A673 (cell line): ENCODE results near the gene SH3RF2. TPM values are rescaled to one million over a fixed set of nuclear protein-coding genes. Genes with fewer than 3 reads are reported as not detected.

Source experiments
- BruUV-seq: library from RNA; stranded (reverse); fragments of 400-500 nt; replicated peaks from 2 replicates; lab custom pipeline; 2021; lab: Mats Ljungman, UMichigan
- CTCF ChIA-PET: fragments of 300-600 bp; sonication (Branson Sonifier 250); formaldehyde crosslinking; loops from one replicate; lab custom pipeline; 2022; ENCODE audit warnings: antibody characterized with exemption; lab: Charles Lee
- POLR2A ChIA-PET: fragments of 300-600 bp; sonication (Branson Sonifier 250); formaldehyde crosslinking; loops from one replicate; lab custom pipeline; 2022; ENCODE audit warnings: antibody characterized with exemption; ENCODE audit not compliant: low non-redundant PET; lab: Charles Lee
- DNase-seq: peaks from one replicate; pipeline ENCODE4 v3.0.0-alpha.2; 2015; ENCODE audit warnings: low spot score
- H3K27ac ChIP-seq: fragments of 200-600 bp; sonication (generic); 2 replicates; pipeline ENCODE4 v1.5.1; 2016; ENCODE audit warnings: mixed run types, low read depth, mild to moderate bottlenecking, mixed read lengths, antibody characterized with exemption, low read length; ENCODE audit not compliant: poor library complexity, severe bottlenecking
- H3K27me3 ChIP-seq: fragments of 200-600 bp; sonication (generic); replicated peaks from 2 replicates; pipeline ENCODE4 v1.6.1; 2017; ENCODE audit warnings: mixed run types, low read depth, mild to moderate bottlenecking, mixed read lengths, antibody characterized with exemption, low read length; ENCODE audit not compliant: insufficient read depth, poor library complexity
- H3K36me3 ChIP-seq: fragments of 200-600 bp; sonication (generic); 2 replicates; pipeline ENCODE4 v1.6.1; 2016; ENCODE audit warnings: mixed run types, mild to moderate bottlenecking, mixed read lengths, antibody characterized with exemption, low read length; ENCODE audit not compliant: insufficient read depth, poor library complexity, severe bottlenecking
- H3K4me1 ChIP-seq: fragments of 200-600 bp; sonication (generic); 2 replicates; pipeline ENCODE4 v1.6.1; 2017; ENCODE audit warnings: mixed run types, mild to moderate bottlenecking, mixed read lengths, antibody characterized with exemption, low read length; ENCODE audit not compliant: insufficient read depth, poor library complexity, severe bottlenecking
- H3K4me3 ChIP-seq: fragments of 200-600 bp; sonication (generic); 2 replicates; pipeline ENCODE4 v1.5.1; 2016; ENCODE audit warnings: low read depth, mixed run types, mild to moderate bottlenecking, mixed read lengths, low read length; ENCODE audit not compliant: poor library complexity, severe bottlenecking
- H3K9me3 ChIP-seq: fragments of 200-600 bp; sonication (generic); 2 replicates; pipeline ENCODE4 v1.6.1; 2016; ENCODE audit warnings: mixed run types, low read depth, mild to moderate bottlenecking, mixed read lengths, antibody characterized with exemption, low read length; ENCODE audit not compliant: poor library complexity, severe bottlenecking
- EZH2 ChIP-seq: fragments of 200-600 bp; sonication (generic); IDR thresholded peaks from 2 replicates; pipeline ENCODE4 v1.6.1; 2017; ENCODE audit warnings: borderline replicate concordance, low read depth, mild to moderate bottlenecking, mixed read lengths, antibody characterized with exemption, low read length; ENCODE audit not compliant: poor library complexity, severe bottlenecking
- intact Hi-C: fragments of 100-400 bp; cut with micrococcal nuclease; formaldehyde crosslinking; loops from one replicate; pipeline ENCODE4 v1.10.0; 2022; ENCODE audit not compliant: unreplicated experiment
- total RNA-seq: library from RNA; stranded (reverse); gene quantifications from 2 replicates; pipeline ENCODE4 v1.2.3, GENCODE V29; 2021
- TF ChIP-seq, protein P1 (sequence below): fragments of 300-800, 200-600 bp; sonication (generic); conservative IDR thresholded peaks from 2 replicates; pipeline ENCODE4 v1.5.1; 2017; ENCODE audit warnings: low read depth, mild to moderate bottlenecking, antibody characterized with exemption, low read length, moderate library complexity, mixed read lengths

SH3RF2 gene
- total RNA-seq, 1 experiment from 2014 or later = 21.1 TPM

DNA sequence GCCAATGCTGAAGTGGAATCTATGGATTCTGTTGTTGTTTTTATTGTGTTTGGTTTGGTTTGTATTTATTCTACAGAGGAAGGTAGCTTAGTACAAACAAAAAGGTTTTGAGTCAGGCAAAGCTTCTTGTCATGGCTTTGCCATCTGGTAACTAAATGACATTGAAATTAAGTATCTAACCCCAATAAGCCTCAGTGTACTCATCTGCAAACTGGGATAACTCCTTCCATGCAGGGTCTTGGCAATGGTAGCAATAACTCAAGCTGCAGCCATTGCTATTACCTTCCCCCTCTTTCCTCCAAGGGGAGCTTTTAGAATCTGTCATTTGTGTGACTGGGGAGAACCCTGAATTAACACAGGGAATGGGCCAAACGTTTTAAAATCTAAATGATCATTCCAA lies 89.3 kb downstream of the SH3RF2 start:
- Histone ChIP-seq H3K27me3 (no peaks in the 10 kb centered on the region), H3K27ac (no peak overlapping the region), H3K4me1 (no peaks in the 10 kb centered on the region), H3K36me3 (no peaks in the 10 kb centered on the region), H3K9me3 (no peaks in the 10 kb centered on the region), H3K4me3 (no peak overlapping the region)
- TF ChIP-seq EZH2 = no peak
- TF ChIP-seq, protein P1, sequence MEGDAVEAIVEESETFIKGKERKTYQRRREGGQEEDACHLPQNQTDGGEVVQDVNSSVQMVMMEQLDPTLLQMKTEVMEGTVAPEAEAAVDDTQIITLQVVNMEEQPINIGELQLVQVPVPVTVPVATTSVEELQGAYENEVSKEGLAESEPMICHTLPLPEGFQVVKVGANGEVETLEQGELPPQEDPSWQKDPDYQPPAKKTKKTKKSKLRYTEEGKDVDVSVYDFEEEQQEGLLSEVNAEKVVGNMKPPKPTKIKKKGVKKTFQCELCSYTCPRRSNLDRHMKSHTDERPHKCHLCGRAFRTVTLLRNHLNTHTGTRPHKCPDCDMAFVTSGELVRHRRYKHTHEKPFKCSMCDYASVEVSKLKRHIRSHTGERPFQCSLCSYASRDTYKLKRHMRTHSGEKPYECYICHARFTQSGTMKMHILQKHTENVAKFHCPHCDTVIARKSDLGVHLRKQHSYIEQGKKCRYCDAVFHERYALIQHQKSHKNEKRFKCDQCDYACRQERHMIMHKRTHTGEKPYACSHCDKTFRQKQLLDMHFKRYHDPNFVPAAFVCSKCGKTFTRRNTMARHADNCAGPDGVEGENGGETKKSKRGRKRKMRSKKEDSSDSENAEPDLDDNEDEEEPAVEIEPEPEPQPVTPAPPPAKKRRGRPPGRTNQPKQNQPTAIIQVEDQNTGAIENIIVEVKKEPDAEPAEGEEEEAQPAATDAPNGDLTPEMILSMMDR = no peak
- intact Hi-C loops = no loop called here
- DNase-seq = no peak
- CTCF ChIA-PET = no interaction called here
- POLR2A ChIA-PET = interaction anchor here (0.6 to 0.7 kb wide), 2 partner anchors 93 to 161 kb away, joined by 5 to 6 read pairs; no protein-coding TSS in a partner anchor
- BruUV-seq = no TSS peak

DNA sequence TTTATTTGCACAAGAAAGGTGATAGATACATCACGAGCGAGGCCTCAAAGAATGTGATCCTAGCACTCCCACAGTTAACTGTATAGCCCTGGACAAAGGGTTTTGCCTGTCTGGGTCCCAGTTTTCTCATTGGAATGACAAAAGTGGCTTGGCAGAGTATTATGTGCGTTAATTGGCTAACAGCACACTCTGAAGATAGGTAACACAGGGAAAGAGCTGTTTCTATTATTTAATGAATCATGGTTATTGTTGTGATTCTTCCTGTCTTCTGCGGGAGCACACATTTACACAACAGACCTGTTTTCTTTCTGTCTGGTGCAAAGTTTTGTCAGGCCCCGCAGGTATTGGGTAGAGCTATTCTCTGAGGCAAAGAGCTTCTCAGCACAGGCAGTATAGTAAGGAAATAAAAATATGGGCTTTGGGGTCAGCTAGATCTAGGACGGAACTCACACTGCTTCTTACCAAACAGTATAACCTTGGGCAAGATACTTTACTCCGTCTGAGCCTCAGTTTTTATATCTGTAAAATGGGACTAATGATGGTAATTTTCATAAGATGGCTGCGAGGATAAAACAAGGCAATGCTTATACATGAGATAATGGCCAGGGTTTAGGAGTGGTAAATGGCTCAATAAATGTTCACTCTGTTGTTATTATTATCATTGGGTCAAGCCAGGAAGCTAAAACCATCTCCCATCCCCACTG lies 90.1 kb downstream of the SH3RF2 start:
- no peaks in the 10 kb centered on the region for H3K9me3 ChIP-seq
- no peak overlapping the region for H3K27ac ChIP-seq
- no peak for TF ChIP-seq EZH2
- TF ChIP-seq, protein P1 = no peak
- CTCF ChIA-PET = no interaction called here
- intact Hi-C loops = no loop called here
- no peak for DNase-seq
- H3K4me1 ChIP-seq = no peaks in the 10 kb centered on the region
- no peaks in the 10 kb centered on the region for H3K27me3 ChIP-seq
- POLR2A ChIA-PET = interaction anchor here (0.6 kb wide), 1 partner anchor 94 kb away, joined by 5 read pairs; no protein-coding TSS in a partner anchor
- BruUV-seq = no TSS peak
- no peaks in the 10 kb centered on the region for H3K36me3 ChIP-seq
- no peak overlapping the region for H3K4me3 ChIP-seq

DNA sequence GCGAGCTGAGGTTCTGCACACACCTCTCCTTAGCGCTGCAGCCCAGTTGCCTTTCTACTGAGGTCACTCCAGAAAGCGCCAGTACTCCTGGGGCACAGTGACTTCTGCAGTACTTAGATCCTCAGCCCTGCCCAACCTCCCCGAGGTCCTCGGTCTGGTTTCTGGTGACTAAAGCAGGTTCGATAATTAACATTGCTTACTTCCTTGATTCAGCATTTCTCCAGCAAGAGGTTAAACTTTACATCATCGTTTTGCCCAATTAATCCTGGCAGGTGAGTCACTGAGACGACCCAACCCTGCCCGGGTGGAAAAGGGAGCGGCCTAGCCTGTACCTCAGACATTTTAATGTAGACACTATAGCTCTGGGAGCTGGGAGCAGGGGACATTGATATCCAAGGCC lies 91.4 kb downstream of the SH3RF2 start:
- H3K4me3 ChIP-seq = no peak overlapping the region
- DNase-seq = no peak
- ChIA-PET POLR2A (no interaction called here), CTCF (no interaction called here)
- intact Hi-C loops = no loop called here
- no peaks in the 10 kb centered on the region for H3K9me3 ChIP-seq
- H3K4me1 ChIP-seq = no peaks in the 10 kb centered on the region
- TF ChIP-seq EZH2 = no peak
- TF ChIP-seq, protein P1 = no peak
- H3K27ac ChIP-seq = no peak overlapping the region
- BruUV-seq = no TSS peak
- H3K36me3 ChIP-seq = no peaks in the 10 kb centered on the region
- no peaks in the 10 kb centered on the region for H3K27me3 ChIP-seq
